ENCODE results near the gene BCAS3. TPM values are rescaled to one million over a fixed set of nuclear protein-coding genes. Genes with fewer than 3 reads are reported as not detected.

BCAS3 gene
- total RNA-seq, 1 donor from 2014 or later, result 75.9 TPM

- DNase-seq (ENCODE audit: low spot score in 2 of 2), result no peak
- intact Hi-C loops (cut with DNase I), result no loop called here
Observed at GRCh38 chr17:60893475-60893874, 215.8 kb downstream of the BCAS3 start.

GRCh38 chr17:60896996-60897395, 219.3 kb downstream of the BCAS3 start:
- Histone ChIP-seq H3K4me3 (no peak overlapping the region), H3K27me3 (no peaks in the 10 kb centered on the region), H3K9me3 (peaks cover 0 to 30% of the 10 kb centered on the region in 2 donors), H3K27ac (no peak overlapping the region), H3K36me3 (no peaks in the 10 kb centered on the region), H3K4me1 (peaks cover 0 to 6% of the 10 kb centered on the region in 2 donors)
- DNase-seq (ENCODE audit: low spot score in 2 of 2), result no peak
- intact Hi-C loops (cut with DNase I), result no loop called here
- TF ChIP-seq CTCF (IDR thresholded peaks at IDR 0.05), result no peak

More at GRCh38 chr17:60893475-60893874, 215.8 kb downstream of the BCAS3 start:
- Histone ChIP-seq H3K4me3 (no peak overlapping the region), H3K27me3 (no peaks in the 10 kb centered on the region), H3K9me3 (peaks cover 0 to 30% of the 10 kb centered on the region in 2 donors), H3K27ac (no peak overlapping the region), H3K36me3 (no peaks in the 10 kb centered on the region), H3K4me1 (peaks cover 0 to 11% of the 10 kb centered on the region in 2 donors)
- no peak for TF ChIP-seq CTCF (IDR thresholded peaks at IDR 0.05)

- Histone ChIP-seq H3K4me1 (peaks cover 0 to 10% of the 10 kb centered on the region in 2 donors), H3K4me3 (no peak overlapping the region), H3K27me3 (no peaks in the 10 kb centered on the region), H3K9me3 (peaks cover 0 to 23% of the 10 kb centered on the region in 2 donors), H3K27ac (no peak overlapping the region), H3K36me3 (no peaks in the 10 kb centered on the region)
- no peak for TF ChIP-seq CTCF (IDR thresholded peaks at IDR 0.05)
- no peak for DNase-seq (ENCODE audit: low spot score in 2 of 2)
- intact Hi-C loops (cut with DNase I), result no loop called here
Observed at GRCh38 chr17:60899115-60899514, 221.5 kb downstream of the BCAS3 start.

GRCh38 chr17:60900688-60901087, 223.0 kb downstream of the BCAS3 start:
- H3K4me1 ChIP-seq, result peaks cover 0 to 10% of the 10 kb centered on the region in 2 donors
- no peaks in the 10 kb centered on the region for H3K27me3 ChIP-seq
- no peak for DNase-seq (ENCODE audit: low spot score in 2 of 2)
- peaks cover 0 to 23% of the 10 kb centered on the region in 2 donors for H3K9me3 ChIP-seq
- H3K27ac ChIP-seq, result peak overlapping the region; percentile 51 to 69
- no peak overlapping the region for H3K4me3 ChIP-seq
- no peaks in the 10 kb centered on the region for H3K36me3 ChIP-seq
- no peak for TF ChIP-seq CTCF (IDR thresholded peaks at IDR 0.05)
- intact Hi-C loops (cut with DNase I), result loop anchor here (5.0 kb wide), 3 partner anchors 302 to 512 kb away; no protein-coding TSS in a partner anchor

- peak overlapping the region; percentile 51 to 69 for H3K27ac ChIP-seq
Observed at GRCh38 chr17:60901242-60901641, 223.6 kb downstream of the BCAS3 start.

More at GRCh38 chr17:60901242-60901641, 223.6 kb downstream of the BCAS3 start:
- TF ChIP-seq CTCF (IDR thresholded peaks at IDR 0.05), result peak in 2 of 3 experiments; percentile 23 to 26
- DNase-seq (ENCODE audit: low spot score in 2 of 2), result no peak
- intact Hi-C loops (cut with DNase I), result loop anchor here (5.0 kb wide), 3 partner anchors 301 to 511 kb away; no protein-coding TSS in a partner anchor
- H3K36me3 ChIP-seq, result no peaks in the 10 kb centered on the region
- peaks cover 0 to 19% of the 10 kb centered on the region in 2 donors for H3K9me3 ChIP-seq
- H3K4me3 ChIP-seq, result no peak overlapping the region
- H3K27me3 ChIP-seq, result no peaks in the 10 kb centered on the region
- peaks cover 0 to 10% of the 10 kb centered on the region in 2 donors for H3K4me1 ChIP-seq
